ENCODE results near the gene RERE.
A peak's percentile ranks its signal among the peaks of the same experiment; 100 is the strongest.

The RERE gene

DNA sequence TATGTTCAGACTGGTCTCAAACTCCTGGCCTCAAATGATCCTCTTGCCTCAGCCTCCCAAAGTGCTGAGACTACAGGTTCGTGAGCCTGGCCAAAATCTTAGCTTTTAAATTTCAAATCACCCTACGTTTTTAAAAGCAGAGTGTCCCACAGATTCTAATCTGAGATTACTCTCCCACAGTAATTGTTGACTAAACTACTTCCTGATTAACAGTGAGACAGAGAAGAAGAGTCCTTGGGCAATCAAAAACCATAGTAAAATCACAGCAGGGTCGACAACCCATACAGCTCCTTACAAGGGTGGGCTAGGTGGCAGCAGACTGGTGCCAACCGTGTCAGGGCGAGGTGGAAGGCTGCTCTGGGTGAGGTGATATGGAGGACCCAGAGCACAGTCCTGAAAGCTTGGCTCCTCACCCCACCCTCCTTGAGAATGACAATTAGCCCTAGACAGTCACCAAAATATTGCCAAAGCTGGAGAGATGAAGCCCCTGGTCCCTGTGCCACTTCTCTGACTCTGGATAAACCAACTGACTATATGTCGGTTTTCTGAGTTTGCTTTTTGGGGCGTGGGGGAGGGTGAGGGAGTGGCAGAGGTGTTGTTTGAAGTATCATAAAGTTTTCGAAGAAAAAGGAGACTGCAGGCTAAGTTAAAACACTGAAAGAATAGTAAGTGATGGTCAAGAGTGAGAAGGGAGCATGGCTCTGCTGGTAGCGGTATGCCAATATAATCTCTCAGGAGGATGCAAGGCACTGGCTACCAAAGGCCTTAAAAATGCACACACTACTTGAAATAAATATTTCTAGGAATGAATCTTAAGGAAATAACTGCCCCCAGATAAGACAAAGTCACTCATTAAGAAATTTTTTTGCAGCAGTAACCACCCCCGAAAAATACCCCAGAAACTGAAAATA is 412.7 kb downstream of the RERE start:
- DNase-seq (ENCODE audit: low spot score): no peak

DNA sequence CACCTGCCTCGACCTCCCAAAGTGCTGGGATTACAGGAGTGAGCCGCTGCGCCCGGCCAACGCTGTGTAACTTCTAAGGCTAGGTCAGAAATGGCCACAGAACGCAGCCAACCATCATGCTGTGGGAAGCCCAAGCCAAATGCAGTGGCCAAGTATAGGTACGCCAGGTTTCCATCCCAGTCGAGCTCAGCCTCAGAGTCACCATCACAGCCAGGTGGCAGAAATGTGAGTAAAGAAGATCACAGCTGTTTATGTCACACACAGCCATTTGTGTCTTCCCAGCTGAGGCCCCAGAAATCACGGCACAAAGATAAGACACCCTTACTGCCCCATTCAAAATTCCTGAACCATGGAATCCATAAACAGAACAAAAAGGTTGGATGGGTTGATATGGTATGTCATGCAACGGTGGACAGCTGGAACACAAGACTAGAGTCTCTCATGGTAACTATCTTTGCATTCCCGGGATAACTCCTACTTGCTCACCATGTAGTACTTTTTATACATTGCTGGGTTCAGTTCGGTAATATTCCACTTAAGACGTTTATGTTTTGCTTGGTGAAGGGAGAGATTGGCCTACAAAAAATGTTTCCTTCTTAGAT is 415.2 kb downstream of the RERE start:
- no peak for DNase-seq (ENCODE audit: low spot score)

DNA sequence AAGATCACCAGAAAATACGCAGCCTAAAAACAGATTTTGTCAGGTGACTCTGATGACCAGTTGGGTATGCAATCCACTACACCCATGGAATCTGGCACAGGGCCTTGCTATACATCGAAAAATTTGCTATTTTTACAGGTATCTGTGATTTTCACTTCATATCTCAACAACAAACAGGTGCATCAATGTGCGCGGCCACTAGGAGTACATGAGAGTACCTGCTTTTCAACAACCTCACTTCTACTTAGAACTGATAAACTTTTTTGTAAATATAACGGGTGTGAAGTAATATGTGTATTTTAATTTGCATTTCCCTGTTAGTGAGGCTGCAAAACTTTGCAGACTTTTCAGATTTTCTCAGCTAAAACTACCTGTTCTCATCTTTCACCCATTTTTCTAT is 418.8 kb downstream of the RERE start:
- DNase-seq (ENCODE audit: low spot score): no peak

DNA sequence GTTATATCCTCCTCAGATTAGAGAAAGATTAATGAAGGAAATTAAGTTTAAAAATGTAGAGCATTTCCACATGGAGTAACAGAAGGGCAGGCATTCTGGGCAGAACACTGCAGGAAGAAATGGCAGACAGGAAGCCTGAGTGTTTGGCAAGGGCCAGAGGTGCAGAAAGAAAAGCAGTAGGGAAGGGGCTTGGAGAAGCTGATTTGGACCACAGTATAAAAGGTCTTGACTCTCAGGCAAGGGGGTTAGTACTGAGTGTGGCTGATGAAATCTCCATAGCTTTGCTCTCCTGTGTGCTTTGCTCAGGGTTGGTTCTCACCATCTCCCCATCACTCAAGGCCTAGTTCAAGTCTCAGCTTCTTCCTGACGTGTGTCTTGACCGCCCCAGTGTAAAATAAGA is 419.4 kb downstream of the RERE start:
- DNase-seq (ENCODE audit: low spot score): no peak

DNA sequence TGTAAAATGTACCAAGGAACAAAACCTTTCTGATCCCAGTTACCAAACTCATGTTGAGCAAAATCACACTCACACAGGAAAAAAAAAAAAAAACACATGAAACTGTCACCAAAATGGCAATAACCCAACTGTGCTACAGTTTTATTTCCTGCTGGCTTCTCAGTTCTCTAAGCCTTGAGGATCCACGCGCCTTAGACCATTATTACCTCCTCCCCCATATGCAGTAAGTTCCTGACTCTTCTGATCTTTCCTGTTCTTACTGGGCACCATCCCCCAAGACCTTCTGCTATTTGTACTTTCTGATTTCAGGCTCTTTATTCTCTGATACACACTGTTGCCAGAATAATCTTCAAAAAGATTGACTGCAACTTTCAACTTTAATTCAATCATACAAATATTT is 419.9 kb downstream of the RERE start:
- DNase-seq (ENCODE audit: low spot score): no peak

DNA sequence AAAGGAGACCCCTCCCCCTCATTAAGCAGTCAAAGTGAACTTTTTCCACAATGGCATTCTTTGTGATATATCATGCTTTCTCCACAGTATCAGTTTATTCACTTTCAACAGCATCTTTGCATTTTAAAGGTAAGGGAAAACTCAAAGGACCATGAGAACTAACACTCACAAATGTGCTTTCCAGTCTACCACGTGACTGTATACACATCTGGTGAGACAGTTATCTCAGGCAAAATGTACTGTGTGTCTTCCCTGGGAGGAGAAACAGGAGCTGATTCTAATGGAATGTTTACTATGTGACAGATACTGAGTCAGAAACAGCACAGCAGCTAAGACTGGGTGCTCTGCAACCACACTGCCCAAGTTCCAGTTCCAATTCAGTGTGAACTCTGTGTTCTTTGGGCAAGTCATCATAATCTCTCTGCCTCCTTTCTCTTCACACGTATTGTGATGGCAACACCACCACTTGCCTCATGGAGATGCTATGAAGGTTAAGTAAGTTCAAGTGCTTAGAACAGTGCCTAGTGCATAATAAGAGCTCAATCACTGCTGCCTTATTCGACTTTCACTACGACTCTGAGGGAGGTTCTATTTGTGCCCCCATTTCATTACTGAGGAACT is 420.5 kb downstream of the RERE start:
- peak; percentile 86 for DNase-seq (ENCODE audit: low spot score)

DNA sequence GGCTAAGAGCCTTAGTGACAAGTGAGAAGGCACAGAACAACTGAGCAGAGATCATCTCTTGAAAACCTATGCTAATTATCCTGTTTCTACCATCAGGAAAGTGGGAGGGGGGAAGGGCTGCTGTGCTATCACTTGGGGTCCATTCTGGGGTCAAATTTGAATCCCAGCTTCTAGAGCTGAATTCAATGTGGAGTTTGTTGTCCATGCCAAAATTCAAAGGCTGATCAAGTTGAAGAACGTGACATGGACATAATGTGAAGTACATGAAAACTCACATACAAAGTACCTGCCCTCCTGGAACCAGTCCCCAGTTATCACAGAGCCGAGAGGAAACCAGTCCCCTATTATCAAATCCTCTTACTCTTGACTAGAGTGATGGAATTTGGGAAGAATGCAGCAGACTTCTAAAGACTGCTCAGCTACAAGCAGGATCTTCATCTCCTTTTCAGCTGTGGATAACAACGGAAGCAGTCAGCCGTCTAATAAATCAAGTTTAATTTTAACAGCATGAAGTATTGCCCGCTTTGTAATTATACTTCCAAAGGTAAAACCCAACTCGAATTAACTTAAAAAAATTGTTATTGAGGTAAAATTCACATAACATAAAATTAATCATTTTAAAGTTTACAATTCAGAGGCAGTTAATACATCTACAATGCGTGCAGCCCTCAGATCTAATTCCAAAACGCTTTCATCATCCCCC is 421.2 kb downstream of the RERE start:
- no peak for DNase-seq (ENCODE audit: low spot score)

DNA sequence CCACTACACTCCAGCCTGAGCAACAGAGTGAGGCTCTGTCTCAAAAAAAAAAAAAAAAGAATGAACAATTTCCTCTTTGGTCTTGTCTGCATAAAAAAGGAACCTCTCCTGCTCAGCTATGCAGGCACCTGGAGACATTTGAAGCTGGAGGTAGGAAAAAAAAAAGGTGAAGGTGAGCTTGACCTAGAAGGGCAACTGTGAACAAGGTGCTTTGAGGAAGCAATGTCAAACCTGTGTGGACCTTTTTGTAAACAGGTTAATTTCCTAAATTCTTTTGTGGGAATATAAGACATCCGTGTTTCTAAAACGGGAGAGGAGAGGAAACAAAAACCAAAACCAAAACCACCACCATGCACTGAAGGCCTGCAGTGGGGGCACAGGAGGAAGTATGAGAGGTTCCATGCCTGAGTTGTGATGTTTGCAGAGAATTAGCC is 422.0 kb downstream of the RERE start:
- DNase-seq (ENCODE audit: low spot score): no peak

DNA sequence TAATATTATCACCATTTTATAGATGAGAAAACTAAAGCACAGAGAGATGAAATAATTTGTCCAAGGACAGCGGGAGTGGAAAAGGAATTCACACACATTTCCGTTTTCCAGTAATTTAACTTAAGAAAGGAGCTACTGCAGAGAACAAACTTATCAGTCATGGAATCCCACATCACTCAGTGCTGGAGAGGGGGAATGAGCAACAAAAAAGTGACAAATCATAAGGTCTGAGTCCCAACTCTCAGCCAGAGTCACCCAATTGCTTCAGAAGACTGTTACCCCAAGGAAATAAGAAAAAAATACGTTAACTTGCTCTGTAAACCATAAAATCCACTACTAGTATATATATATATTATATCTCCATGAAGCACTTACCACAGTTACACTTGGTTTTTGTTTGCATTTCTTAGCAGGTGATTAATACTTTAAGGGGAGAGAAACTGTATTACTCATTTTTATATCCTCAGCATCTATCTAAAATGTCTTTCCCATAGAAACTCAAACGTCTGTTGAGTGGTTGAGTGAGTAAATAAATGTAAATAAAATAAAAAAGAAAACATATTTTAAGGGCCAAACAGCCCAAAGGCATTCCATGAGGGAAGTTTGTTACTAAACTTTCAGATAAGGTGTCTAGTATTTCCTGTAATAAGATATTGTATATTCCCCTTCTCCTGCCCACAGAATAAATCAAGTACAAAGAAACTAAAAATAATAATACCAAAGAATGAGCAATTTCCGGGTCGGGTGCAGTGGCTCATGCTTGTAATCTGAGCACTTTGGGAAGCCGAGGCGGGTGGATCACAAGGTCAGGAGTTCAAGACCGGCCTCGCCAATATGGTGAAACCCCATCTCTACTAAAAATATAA is 422.8 kb downstream of the RERE start:
- DNase-seq (ENCODE audit: low spot score): no peak

DNA sequence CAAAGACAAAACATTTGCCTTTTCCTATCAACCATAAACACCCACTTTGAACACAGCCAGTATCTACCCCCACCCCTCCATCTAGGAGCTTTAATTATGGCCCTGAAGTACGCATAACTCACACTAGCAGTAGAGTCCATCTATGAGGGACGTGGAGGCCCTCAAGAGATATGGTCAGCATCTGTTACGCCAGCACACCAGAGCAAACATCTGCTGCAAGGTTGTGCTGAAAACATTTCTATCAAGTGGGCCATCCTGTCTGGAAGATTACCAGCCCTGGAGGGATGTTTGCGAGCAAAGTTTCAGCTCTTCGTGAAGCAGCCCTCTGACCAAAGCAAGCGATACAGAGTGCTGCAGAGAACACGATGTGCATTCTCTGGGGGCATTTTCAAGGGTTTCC is 424.9 kb downstream of the RERE start:
- no peak for DNase-seq (ENCODE audit: low spot score)

DNA sequence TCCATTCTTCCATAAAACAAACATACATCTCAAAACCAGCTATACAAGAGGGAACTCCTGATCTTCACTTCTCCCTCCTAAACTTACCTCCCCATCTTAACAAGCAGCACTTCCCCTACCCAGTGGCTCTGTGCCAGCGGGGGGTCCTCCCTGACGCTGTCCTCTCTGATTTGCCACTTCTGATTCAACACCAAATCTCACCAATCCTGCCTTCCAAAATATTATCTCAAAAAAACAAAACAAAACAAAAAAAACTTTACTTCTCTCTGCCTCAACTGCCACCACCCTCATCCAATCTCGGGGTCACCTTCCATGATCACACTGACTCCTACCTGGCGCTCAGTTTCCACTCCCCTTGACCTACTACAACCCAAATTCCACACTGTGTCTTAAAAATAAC is 426.7 kb downstream of the RERE start:
- DNase-seq (ENCODE audit: low spot score): no peak

DNA sequence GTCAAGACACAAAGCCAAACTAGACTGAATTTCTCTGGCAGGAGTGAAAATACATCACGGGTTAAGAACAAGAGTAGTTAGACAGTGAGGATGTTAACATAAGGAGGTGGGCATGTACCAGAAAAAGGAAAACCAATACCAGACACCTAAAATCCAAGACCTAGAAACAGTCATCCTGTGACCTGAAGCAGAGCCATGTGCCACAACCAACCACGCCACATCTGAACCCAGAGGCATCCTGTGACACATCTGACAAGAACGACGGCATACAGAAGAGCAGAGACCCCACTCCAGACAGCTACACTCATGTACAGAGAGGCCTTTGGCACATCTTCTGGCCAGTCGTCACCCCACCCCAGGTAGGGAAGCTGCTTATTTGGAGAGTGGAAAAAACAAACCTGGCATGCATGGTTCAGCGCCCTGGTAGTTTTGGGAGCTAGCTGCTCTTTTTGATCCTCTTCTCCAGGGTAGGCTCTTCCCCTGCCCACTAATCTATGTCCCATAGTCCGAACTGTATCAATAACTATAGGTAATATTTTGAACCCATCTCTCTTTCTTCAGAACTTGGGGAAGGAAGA is 427.4 kb downstream of the RERE start:
- no peak for DNase-seq (ENCODE audit: low spot score)

DNA sequence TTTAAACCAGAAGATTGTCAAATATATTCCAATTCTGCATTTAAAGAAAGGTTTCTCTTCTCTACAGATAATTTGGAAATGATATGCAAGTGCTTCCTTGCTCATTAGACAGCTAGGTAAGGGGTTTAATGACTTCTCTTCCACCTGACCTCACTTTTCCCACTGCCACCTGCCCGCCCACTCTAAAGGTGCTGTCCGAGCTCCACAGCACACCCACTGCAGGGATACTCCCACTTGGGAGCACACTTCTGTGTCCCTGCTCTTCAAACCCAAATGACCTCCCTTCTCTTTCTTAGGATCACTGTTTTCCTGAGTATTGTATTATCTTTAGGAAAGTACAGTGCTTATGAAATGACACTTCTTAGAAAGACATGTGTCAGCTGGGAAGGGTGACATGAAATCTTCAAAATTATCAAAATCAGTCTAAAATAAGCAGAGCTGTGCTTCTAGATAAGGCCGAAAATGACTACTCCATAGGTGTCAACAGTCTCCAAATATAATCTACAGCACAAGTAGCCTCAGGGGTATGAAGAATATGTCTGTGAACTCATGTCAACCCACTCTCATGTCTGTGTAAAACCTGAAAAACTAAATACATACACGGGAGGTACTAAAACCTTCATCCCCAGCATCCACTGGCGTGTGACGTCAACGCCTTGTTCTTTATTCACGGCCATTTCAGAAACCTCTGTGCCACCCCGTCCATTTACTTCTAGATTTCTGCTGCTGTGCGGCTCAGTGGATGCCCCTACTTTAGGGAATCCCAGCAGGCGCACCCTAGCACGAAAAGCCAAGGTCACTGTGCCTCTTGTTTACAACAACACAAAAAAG is 428.5 kb downstream of the RERE start:
- no peak for DNase-seq (ENCODE audit: low spot score)

DNA sequence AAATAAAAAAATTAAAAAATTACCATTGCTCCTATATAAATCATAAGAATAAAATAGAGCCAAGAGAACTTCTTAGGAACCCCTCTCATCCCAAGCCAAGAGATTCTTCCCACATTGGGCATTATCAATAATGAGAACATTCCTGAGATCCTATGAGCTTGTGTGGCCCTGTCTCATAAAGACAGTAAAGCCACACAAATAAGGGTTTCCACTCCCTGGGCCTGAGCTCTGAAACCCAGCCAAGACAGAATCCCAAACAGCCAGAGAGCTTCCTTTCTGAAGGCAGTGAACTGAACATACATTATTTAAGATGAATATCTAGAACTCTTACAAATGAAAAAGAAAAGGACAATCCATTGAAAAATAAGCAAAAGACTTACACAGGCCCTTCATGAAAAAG is 431.2 kb downstream of the RERE start:
- DNase-seq (ENCODE audit: low spot score): no peak

DNA sequence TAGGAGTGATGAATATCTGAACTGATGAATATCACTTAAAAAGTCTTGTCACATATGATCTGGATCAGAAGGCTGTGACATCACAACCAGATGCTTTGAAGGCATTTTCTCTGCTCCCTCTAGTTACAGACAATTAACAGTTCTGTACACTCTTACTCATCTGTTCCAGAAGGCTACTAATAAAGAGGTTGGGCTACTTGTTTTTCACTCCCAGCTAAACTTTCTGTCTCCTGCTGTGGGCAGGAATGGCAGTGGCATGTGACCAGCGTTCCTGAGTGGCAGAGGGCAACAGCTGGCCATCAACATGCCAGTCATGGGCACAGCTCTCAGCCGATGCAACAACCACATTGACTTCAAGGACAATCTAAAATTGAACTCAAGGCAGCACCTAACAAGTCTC is 432.9 kb downstream of the RERE start:
- no peak for DNase-seq (ENCODE audit: low spot score)

DNA sequence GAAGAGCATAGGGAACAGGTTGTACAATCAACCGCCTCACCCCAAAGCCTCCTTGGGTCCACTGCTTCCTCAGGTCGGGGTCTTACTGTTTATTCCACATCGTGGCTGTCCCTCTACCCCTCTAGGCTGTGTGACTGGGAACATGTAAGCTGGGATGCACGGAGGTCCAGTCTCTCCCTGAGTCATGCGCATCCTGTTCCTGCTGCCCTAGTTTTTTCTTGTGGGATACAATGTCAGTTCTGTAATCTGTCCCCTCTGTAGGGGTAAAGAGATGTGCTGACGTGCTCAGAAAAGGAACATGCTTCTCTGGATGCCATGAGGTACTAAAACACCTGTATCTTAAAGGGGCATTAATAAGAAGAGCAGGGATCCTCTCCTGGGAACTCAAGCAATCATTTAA is 433.4 kb downstream of the RERE start:
- DNase-seq (ENCODE audit: low spot score): no peak

DNA sequence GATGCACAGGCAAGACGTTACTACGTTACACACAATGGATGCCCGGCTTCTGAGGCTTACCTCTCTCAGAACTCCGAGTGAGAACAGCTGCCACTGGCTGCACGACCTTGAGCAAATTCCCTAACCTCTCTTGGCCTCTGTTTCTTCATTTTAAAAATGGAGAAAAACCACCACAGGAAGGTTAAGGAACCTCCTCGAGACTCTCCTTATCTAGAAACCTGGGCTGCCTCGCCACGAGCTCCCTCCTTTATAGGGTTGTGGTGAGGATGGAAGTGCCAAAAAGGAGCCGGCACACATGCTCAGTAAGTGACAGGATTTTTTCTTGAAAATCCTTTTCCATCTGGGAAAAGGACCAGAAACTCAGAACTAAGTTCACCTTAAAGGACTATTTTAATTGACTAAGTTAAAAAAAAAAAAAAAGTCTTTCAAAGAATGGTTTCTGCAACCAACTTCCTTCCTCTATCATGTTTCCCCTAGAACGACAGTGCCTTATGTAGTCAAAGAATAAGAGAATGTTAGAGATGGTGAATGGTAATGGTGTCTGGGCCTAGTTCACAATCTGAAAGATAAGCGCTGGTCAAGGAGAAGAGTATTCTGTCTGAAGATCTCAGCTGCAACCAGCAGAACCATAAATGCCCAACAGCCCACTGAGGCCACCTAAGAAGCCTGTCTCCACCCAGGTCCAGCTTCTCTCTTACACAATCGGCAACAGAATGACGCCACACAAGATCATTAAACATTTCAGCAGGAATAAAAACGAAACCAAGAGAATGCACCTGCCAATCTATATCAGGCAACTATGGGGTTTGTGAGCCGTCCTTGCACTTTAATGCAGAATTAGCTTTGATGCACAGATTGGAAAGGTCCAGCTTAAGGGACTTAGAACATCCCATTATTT is 434.6 kb downstream of the RERE start:
- DNase-seq (ENCODE audit: low spot score): no peak

DNA sequence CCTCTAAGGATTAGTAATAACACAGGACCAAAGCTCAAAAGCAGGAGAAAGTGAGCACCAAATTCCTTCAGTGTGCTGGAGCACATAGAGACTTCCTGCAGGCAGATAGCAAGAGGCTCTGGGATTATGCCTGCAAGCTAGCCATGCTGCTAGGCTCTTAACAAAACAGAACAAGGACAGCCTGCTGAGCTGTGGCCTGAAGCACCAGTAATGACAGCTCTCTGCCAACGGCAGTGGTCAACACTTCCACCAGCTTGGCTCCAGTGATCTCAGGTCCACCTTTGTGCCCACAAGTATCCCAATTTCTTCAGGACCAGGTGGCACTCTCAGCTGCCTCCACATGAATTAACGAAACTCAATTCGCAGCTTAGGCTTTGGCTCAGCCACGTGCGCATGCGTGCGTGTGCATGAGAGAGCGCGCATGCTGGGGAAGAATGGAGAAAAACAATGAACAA is 435.4 kb downstream of the RERE start:
- DNase-seq (ENCODE audit: low spot score): peak; percentile 14

DNA sequence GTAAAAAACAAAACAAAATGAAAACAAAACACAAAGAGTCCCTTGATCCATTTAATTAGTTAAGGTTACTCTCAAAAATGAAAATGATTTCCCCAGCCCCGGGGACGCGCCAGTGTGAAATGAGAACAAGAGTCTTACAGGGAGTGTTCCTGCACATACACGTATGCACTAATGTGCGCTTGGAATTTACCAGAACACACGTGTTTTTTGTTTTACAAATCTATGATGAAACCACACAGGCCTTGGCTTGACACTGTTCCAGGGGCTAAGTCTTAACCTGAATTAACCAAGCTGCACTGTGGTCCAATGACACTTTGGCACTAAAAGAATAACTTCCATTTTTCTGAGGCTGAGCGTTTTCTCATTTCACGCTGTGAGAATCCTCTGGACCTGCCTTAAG is 435.8 kb downstream of the RERE start:
- peak; percentile 20 for DNase-seq (ENCODE audit: low spot score)

Data from AG20443 (cell line).